Measurements from ENCODE around the gene ANKRD12. TPM values are rescaled to one million over a fixed set of nuclear protein-coding genes. Genes with fewer than 3 reads are reported as not detected.
A peak's percentile ranks its signal among the peaks of the same experiment; 100 is the strongest.

The ANKRD12 gene
- total and polyA plus RNA-seq, 11 donors: 7.7 to 70.9 (median 52.0) TPM

- H3K27me3 ChIP-seq: no peaks in the 10 kb centered on the region
- H3K4me1 ChIP-seq: peaks cover 0 to 98% (median 69%) of the 10 kb centered on the region in 12 donors
- DNase-seq (peak in 2 of 5 donors; percentile 27 to 33), ATAC-seq (peak; percentile 78 to 88 (median 84))
- intact Hi-C loops (cut with DNase I): loop anchor here (1.0 to 10.0 kb wide), 6 partner anchors 69 to 495 kb away; partner anchors contain the start of gene MTCL1 (in 2 of the 10)
- no peaks in the 10 kb centered on the region for H3K36me3 ChIP-seq
- TF ChIP-seq POLR2A (IDR thresholded peaks at IDR 0.05): no peak
- TF ChIP-seq CTCF (IDR thresholded peaks at IDR 0.05): peak; percentile 61 to 91 (median 74)
- peak overlapping the region in 2 of 12 donors; percentile 10 to 77 for H3K27ac ChIP-seq
- H3K4me3 ChIP-seq: no peak overlapping the region
- H3K9me3 ChIP-seq: no peaks in the 10 kb centered on the region
- WGBS, 4 donors: 18 to 26% (median 19%) methylated on average over 1 of the region's 1 CpG
Measured at GRCh38 chr18:9147440-9148202, 11.0 kb downstream of the ANKRD12 start.

DNA sequence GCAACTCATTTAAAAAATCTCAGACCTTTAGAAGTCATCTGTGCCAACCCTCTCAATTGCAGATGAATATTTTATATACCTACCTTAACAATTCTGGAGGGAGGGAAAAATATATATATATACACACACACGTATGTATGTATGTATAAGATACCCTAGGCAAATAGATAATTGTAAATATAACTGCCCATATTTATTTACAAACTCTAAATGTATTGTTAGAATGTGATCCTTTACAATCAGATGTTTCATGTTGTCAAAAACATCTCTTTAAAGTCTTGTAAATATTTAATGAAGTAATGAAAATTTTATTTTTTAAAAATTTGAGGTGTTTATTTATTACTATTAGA is 11.6 kb downstream of the ANKRD12 start:
- H3K4me1 ChIP-seq: peaks cover 0 to 100% (median 74%) of the 10 kb centered on the region in 12 donors
- intact Hi-C loops (cut with DNase I): loop anchor here (1.0 to 10.0 kb wide), 5 partner anchors 75 to 496 kb away; partner anchors contain the start of gene MTCL1 (in 2 of the 10)

GRCh38 chr18:9150121-9150520 is 13.5 kb downstream of the ANKRD12 start:
- ATAC-seq: no peak
- 60 to 64% (median 62%) methylated on average over 5 of the region's 5 CpGs for WGBS, 4 donors
- DNase-seq: no peak
- H3K36me3 ChIP-seq: no peaks in the 10 kb centered on the region
- intact Hi-C loops (cut with DNase I): loop anchor here in 1 of 10 donors (10.0 kb wide), 1 partner anchor 55 kb away; no protein-coding TSS in a partner anchor
- H3K9me3 ChIP-seq: no peaks in the 10 kb centered on the region
- H3K27me3 ChIP-seq: no peaks in the 10 kb centered on the region
- H3K4me1 ChIP-seq: peaks cover 0 to 98% (median 68%) of the 10 kb centered on the region in 12 donors
- no peak overlapping the region for H3K27ac ChIP-seq
- no peak overlapping the region for H3K4me3 ChIP-seq
- TF ChIP-seq POLR2A (IDR thresholded peaks at IDR 0.05) (no peak), CTCF (IDR thresholded peaks at IDR 0.05) (no peak)

More for the DNA sequence above, 11.6 kb downstream of the ANKRD12 start:
- TF ChIP-seq CTCF (IDR thresholded peaks at IDR 0.05) (no peak), POLR2A (IDR thresholded peaks at IDR 0.05) (no peak)
- Histone ChIP-seq H3K27me3 (no peaks in the 10 kb centered on the region), H3K27ac (peak overlapping the region in 1 of 12 donors; percentile 77), H3K9me3 (no peaks in the 10 kb centered on the region), H3K4me3 (no peak overlapping the region), H3K36me3 (no peaks in the 10 kb centered on the region)
- WGBS, 4 donors: 43 to 54% (median 45%) methylated on average over 1 of the region's 1 CpG
- no peak for ATAC-seq
- no peak for DNase-seq

DNA sequence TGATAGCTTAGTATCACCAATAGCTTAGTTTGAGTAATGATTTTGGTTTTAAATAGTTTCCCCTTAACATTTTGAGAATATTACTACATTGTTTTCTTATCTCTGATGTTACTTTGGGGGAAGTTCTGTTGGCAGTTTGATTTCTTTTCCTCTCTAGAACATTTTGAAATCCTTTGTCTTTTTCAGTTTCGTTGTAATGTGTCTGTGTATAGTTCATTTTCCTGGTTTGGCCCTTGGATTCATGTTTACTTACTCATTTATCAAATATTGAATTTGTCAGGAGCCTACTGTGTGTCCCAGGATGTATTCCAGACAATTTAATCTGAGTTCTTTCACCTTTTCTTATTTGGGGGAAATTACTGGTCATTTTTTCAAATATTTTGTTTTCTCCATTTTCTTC is 16.7 kb downstream of the ANKRD12 start:
- 50 to 64% (median 59%) methylated on average over 1 of the region's 1 CpG for WGBS, 4 donors
- Histone ChIP-seq H3K4me3 (no peak overlapping the region), H3K4me1 (peaks cover 0 to 86% (median 36%) of the 10 kb centered on the region in 12 donors), H3K36me3 (no peaks in the 10 kb centered on the region), H3K27ac (peak overlapping the region in 1 of 12 donors; percentile 14), H3K9me3 (no peaks in the 10 kb centered on the region), H3K27me3 (no peaks in the 10 kb centered on the region)
- ATAC-seq: no peak
- DNase-seq: no peak
- TF ChIP-seq POLR2A (IDR thresholded peaks at IDR 0.05) (no peak), CTCF (IDR thresholded peaks at IDR 0.05) (no peak)
- intact Hi-C loops (cut with DNase I): loop anchor here in 1 of 10 donors (10.0 kb wide), 1 partner anchor 52 kb away; no protein-coding TSS in a partner anchor

All from heart left ventricle (tissue), 16 donors.